H1 (cell line): ENCODE results near the gene IFT20. TPM values are rescaled to one million over a fixed set of nuclear protein-coding genes. Genes with fewer than 3 reads are reported as not detected.

Experiments
- CHD1 ChIP-seq: IDR thresholded peaks from 2 replicates; pipeline ENCODE4 v1.6.1; 2012; ENCODE audit warnings: low read depth, low read length, improper control_type of control experiment
- CHD2 ChIP-seq: IDR thresholded peaks from 2 replicates; pipeline ENCODE4 v1.6.1; 2012; ENCODE audit warnings: low read length, improper control_type of control experiment
- KDM4A ChIP-seq: IDR thresholded peaks from one replicate; pipeline ENCODE4 v1.7.1; 2012; ENCODE audit warnings: low read depth, mild to moderate bottlenecking, moderate library complexity, low read length, inconsistent platforms; ENCODE audit not compliant: severe bottlenecking
- POLR2A ChIP-seq, 2 experiments: IDR thresholded peaks; 1 replicate in 1 of 2; 2 replicates in 1 of 2; pipeline ENCODE4 v1.6.1; 2011; ENCODE audit warnings: low read depth in 2 of 2, low read length in 2 of 2, mild to moderate bottlenecking in 2 of 2; ENCODE audit errors: control extremely low read depth in 1 of 2
- SP1 ChIP-seq: IDR thresholded peaks from 2 replicates; pipeline ENCODE4 v1.6.1; 2011; ENCODE audit warnings: low read depth, low read length
- SP4 ChIP-seq: IDR thresholded peaks from 2 replicates; pipeline ENCODE4 v1.6.1; 2012; ENCODE audit warnings: low read length, inconsistent platforms
- SRF ChIP-seq: IDR thresholded peaks from 2 replicates; pipeline ENCODE4 v1.6.1; 2011; ENCODE audit warnings: mild to moderate bottlenecking, low read depth, low read length, moderate library complexity
- polyA plus RNA-seq, 7 experiments: library from polyadenylated mRNA; depleted of rRNA in 3 of 7; stranded (reverse) in 5 of 7; unstranded in 2 of 7; fragments of >200 nt in 5 of 7; fragments of 200-250 nt in 2 of 7; gene quantifications; 1 replicate in 5 of 7; 2 replicates in 1 of 7; 4 replicates in 1 of 7; pipeline versions ENCODE4 v1.2.1 to v1.2.3, GENCODE V29; 2011 to 2013; ENCODE audit warnings: missing spikeins in 2 of 7, mixed read lengths in 2 of 7
- total RNA-seq: library from RNA; stranded (reverse); fragmentation: NEBNext Ultra II Directional; extraction: Animal tissue kit (Norgen Biotek cat#: 25700); gene quantifications from 2 replicates; pipeline ENCODE4 v1.2.1, GENCODE V29; 2021

The IFT20 gene
- total and polyA plus RNA-seq, 2 of the 8 experiments (the other 6 are each of a cell fraction or from before 2014, with no cell fraction given) = 9.0 to 21.0 TPM

GRCh38 chr17:28368915-28369683 is 33.8 kb upstream of the IFT20 start (continued):
- TF ChIP-seq POLR2A (IDR thresholded peaks at IDR 0.05; ENCODE audit: control extremely low read depth in 1 of 2, low read depth in 2 of 2, low read length in 2 of 2) (no peak), SP4 (no peak), SRF (no peak), CHD1 (no peak), SP1 (no peak), CHD2 (no peak), KDM4A (no peak)
